IPS DF 4.7 (cell line): Measurements from ENCODE around the gene EMC10.

Experiments used
- DNase-seq: peaks from one replicate; pipeline ENCODE4 v3.0.0-alpha.2; 2013; ENCODE audit warnings: low spot score; ENCODE audit errors: extremely low read depth

Gene EMC10

GRCh38 chr19:50477751-50478515, 1.6 kb downstream of the EMC10 start:
- no peak for DNase-seq

GRCh38 chr19:50478901-50479715, 2.8 kb downstream of the EMC10 start:
- no peak for DNase-seq

GRCh38 chr19:50479761-50480251, 3.5 kb downstream of the EMC10 start:
- DNase-seq, result no peak

GRCh38 chr19:50480281-50481111, 4.2 kb downstream of the EMC10 start:
- DNase-seq, result no peak

GRCh38 chr19:50481351-50482149, 5.2 kb downstream of the EMC10 start:
- no peak for DNase-seq

GRCh38 chr19:50482271-50482855, 6.1 kb downstream of the EMC10 start:
- no peak for DNase-seq

GRCh38 chr19:50482916-50483315, 6.6 kb downstream of the EMC10 start:
- DNase-seq, result no peak

GRCh38 chr19:50485284-50485955, 9.1 kb downstream of the EMC10 start:
- no peak for DNase-seq

- no peak for DNase-seq
These were observed 10.7 kb downstream of the EMC10 start for GRCh38 chr19:50486823-50487515.

- no peak for DNase-seq
These were observed 12.3 kb downstream of the EMC10 start for GRCh38 chr19:50488389-50489194.

GRCh38 chr19:50489461-50490011, 13.2 kb downstream of the EMC10 start:
- no peak for DNase-seq

- DNase-seq, result no peak
These were observed 14.1 kb downstream of the EMC10 start for GRCh38 chr19:50490411-50490811.

- DNase-seq, result no peak
These were observed 14.7 kb downstream of the EMC10 start for GRCh38 chr19:50490991-50491472.

GRCh38 chr19:50492303-50493052, 16.2 kb downstream of the EMC10 start:
- no peak for DNase-seq

- DNase-seq, result no peak
These were observed 16.9 kb downstream of the EMC10 start for GRCh38 chr19:50493171-50493570.

- no peak for DNase-seq
These were observed 18.1 kb downstream of the EMC10 start for GRCh38 chr19:50494186-50495019.
